HepG2 (cell line): Measurements from ENCODE around the gene SCMH1.

Experiments
- ARNT ChIP-seq: fragments of 450-650 bp; IDR thresholded peaks from 2 replicates; pipeline ENCODE4 v1.6.1; 2017
- ATF2 ChIP-seq: sonication (generic); formaldehyde crosslinking; IDR thresholded peaks from 2 replicates; pipeline ENCODE4 v1.4.0; 2020; ENCODE audit warnings: missing genetic modification reagents
- BHLHE40 ChIP-seq: IDR thresholded peaks from 2 replicates; pipeline ENCODE4 v1.6.1; 2011; ENCODE audit warnings: low read length, improper control_type of control experiment
- CHD4 ChIP-seq: fragments of 200-600 bp; sonication (generic); IDR thresholded peaks from 2 replicates; pipeline ENCODE4 v1.7.0; 2017; ENCODE audit warnings: mild to moderate bottlenecking, low read length, borderline replicate concordance
- HMGXB4 ChIP-seq, 2 experiments: sonication (generic) in 1 of 2; formaldehyde crosslinking in 1 of 2; IDR thresholded peaks; 2 replicates each; pipeline versions ENCODE4 v1.4.0 to v1.6.1; 2018 to 2020; ENCODE audit warnings: missing genetic modification reagents in 2 of 2, borderline replicate concordance in 1 of 2, low read depth in 1 of 2, mild to moderate bottlenecking in 1 of 2, missing biosample characterization in 1 of 2
- HNRNPK ChIP-seq: fragments of 200-400 bp; formaldehyde crosslinking; IDR thresholded peaks from 2 replicates; pipeline ENCODE4 v1.6.1; 2018; ENCODE audit warnings: low read length, low read depth, moderate library complexity, mild to moderate bottlenecking; ENCODE audit not compliant: poor library complexity, severe bottlenecking
- NFYC ChIP-seq: IDR thresholded peaks from 2 replicates; pipeline ENCODE4 v1.6.1; 2016; ENCODE audit warnings: missing genetic modification reagents, missing compliant biosample characterization
- POLR2A ChIP-seq, 2 experiments: IDR thresholded peaks; 2 replicates each; pipeline ENCODE4 v1.6.1; 2011; ENCODE audit warnings: low read depth in 2 of 2, low read length in 2 of 2, mild to moderate bottlenecking in 1 of 2, moderate library complexity in 1 of 2; ENCODE audit not compliant: insufficient read depth in 1 of 2
- REXO4 ChIP-seq: sonication (generic); formaldehyde crosslinking; IDR thresholded peaks from 2 replicates; pipeline ENCODE4 v1.8.0; 2022; ENCODE audit warnings: missing genetic modification reagents, mild to moderate bottlenecking, borderline replicate concordance
- SRF ChIP-seq: IDR thresholded peaks from 2 replicates; pipeline ENCODE4 v1.6.1; 2011; ENCODE audit warnings: mild to moderate bottlenecking, low read depth, low read length, moderate library complexity
- TEAD2 ChIP-seq: sonication (generic); formaldehyde crosslinking; IDR thresholded peaks from 2 replicates; pipeline ENCODE4 v1.9.0; 2021; ENCODE audit warnings: missing genetic modification reagents
- ZNF513 ChIP-seq: sonication (generic); formaldehyde crosslinking; conservative IDR thresholded peaks from 2 replicates; pipeline ENCODE4 v1.5.0; 2020; ENCODE audit warnings: missing genetic modification reagents
- TF ChIP-seq, protein P1 (sequence below): sonication (generic); formaldehyde crosslinking; IDR thresholded peaks from 2 replicates; pipeline ENCODE4 v1.5.0; 2020; ENCODE audit warnings: mild to moderate bottlenecking, missing genetic modification reagents, moderate library complexity

GRCh38 chr1:41184446-41184845, 57.7 kb downstream of the SCMH1 start:
- TF ChIP-seq SRF (no peak), REXO4 (CRISPR knock-in tag) (no peak), HNRNPK (no peak), CHD4 (no peak), TEAD2 (no peak), ARNT (no peak), ATF2 (CRISPR knock-in tag) (no peak), ZNF513 (CRISPR knock-in tag) (no peak), NFYC (CRISPR knock-in tag) (no peak), HMGXB4 (CRISPR knock-in tag; IDR thresholded peaks at IDR 0.05; ENCODE audit: borderline replicate concordance in 1 of 2, low read depth in 1 of 2) (no peak), POLR2A (IDR thresholded peaks at IDR 0.05; ENCODE audit: insufficient read depth in 1 of 2, low read depth in 2 of 2, low read length in 2 of 2) (no peak), BHLHE40 (no peak)
- TF ChIP-seq, protein P1, sequence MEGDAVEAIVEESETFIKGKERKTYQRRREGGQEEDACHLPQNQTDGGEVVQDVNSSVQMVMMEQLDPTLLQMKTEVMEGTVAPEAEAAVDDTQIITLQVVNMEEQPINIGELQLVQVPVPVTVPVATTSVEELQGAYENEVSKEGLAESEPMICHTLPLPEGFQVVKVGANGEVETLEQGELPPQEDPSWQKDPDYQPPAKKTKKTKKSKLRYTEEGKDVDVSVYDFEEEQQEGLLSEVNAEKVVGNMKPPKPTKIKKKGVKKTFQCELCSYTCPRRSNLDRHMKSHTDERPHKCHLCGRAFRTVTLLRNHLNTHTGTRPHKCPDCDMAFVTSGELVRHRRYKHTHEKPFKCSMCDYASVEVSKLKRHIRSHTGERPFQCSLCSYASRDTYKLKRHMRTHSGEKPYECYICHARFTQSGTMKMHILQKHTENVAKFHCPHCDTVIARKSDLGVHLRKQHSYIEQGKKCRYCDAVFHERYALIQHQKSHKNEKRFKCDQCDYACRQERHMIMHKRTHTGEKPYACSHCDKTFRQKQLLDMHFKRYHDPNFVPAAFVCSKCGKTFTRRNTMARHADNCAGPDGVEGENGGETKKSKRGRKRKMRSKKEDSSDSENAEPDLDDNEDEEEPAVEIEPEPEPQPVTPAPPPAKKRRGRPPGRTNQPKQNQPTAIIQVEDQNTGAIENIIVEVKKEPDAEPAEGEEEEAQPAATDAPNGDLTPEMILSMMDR (CRISPR knock-in tag) = no peak
